Muscle of leg (tissue), 11 donors: ENCODE data around the gene AQP10. TPM values are rescaled to one million over a fixed set of nuclear protein-coding genes. Genes with fewer than 3 reads are reported as not detected.
"Not testable (repeated sequence)": the region's sequence is repeated elsewhere in the genome, so short reads cannot be mapped to it uniquely, and the experiment has no call there.

ENCODE experiments used
- DNase-seq: peaks from one replicate; pipeline ENCODE4 v3.0.0; 2013
- H3K27ac ChIP-seq: one replicate; pipeline ENCODE4 v1.5.1; 2013; ENCODE audit warnings: mild to moderate bottlenecking, low read length, control low read depth
- H3K27me3 ChIP-seq: one replicate; pipeline ENCODE4 v1.6.1; 2013; ENCODE audit warnings: low read length; ENCODE audit not compliant: control insufficient read depth, insufficient read depth
- H3K36me3 ChIP-seq: one replicate; pipeline ENCODE4 v1.6.1; 2013; ENCODE audit warnings: low read length; ENCODE audit not compliant: control insufficient read depth, insufficient read depth
- H3K4me1 ChIP-seq: one replicate; pipeline ENCODE4 v1.6.1; 2013; ENCODE audit warnings: low read length; ENCODE audit not compliant: control insufficient read depth, insufficient read depth
- H3K4me3 ChIP-seq: one replicate; pipeline ENCODE4 v1.5.1; 2013; ENCODE audit warnings: low read length, control low read depth
- H3K9me3 ChIP-seq: replicated peaks from 2 replicates; pipeline ENCODE4 v1.6.1; 2013; ENCODE audit warnings: low read depth, low read length; ENCODE audit not compliant: control insufficient read depth
- WGBS: methylation state at CpG from one replicate; pipeline ENCODE4 v1.1.5; 2013; ENCODE audit warnings: missing lambda C conversion rate; ENCODE audit not compliant: insufficient coverage; 5-methylcytosine and 5-hydroxymethylcytosine counted together
- polyA plus RNA-seq, 8 donors: library from polyadenylated mRNA; unstranded; fragments of 120-200 nt; gene quantifications; one replicate each; pipeline versions ENCODE4 v1.2.1 to v1.2.3, GENCODE V29; 2013; ENCODE audit warnings: inconsistent platforms in 1 of 8, low replicate concordance in 1 of 8; ENCODE audit not compliant: insufficient read length in 8 of 8, insufficient read depth in 1 of 8
- total RNA-seq: library from RNA; stranded (reverse); fragments of 120-200 nt; gene quantifications from one replicate; pipeline ENCODE4 v1.2.4, GENCODE V29; 2013

Gene AQP10
- total and polyA plus RNA-seq, 9 donors: 0.04 to 2.2 (median 0.13) TPM; not detected in 5

DNA sequence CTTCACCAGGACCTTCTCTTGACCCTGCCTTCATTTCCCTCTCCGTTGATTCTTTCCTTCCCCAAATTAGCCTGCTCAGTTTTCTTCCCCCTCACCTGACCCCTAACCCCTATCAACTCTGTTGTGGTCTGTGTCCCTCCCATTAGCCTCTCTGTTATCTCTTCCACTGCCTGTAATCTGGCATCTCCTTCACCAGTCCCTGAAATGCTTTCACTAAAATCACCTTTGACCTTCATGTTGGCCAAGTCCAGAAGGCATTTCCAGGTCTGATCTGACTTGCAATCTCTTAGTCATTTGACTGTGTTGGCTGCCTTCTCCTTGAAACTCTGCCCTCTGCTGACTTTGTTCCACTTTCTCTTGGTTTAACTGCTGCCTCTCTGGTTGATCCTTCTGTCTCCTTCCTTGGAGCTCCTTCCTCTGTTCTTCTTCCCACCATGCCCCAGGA, 32.6 kb downstream of the AQP10 start:
- H3K9me3 ChIP-seq: no peaks in the 10 kb centered on the region
- peaks cover 22% of the 10 kb centered on the region for H3K4me1 ChIP-seq
- 6% methylated on average over 1 of the region's 1 CpG for WGBS
- H3K4me3 ChIP-seq: no peak overlapping the region
- no peak overlapping the region for H3K27ac ChIP-seq
- H3K36me3 ChIP-seq: peaks cover 20% of the 10 kb centered on the region
- no peak for DNase-seq
- peaks cover 17% of the 10 kb centered on the region for H3K27me3 ChIP-seq

GRCh38 chr1:154353966-154354365, 33.1 kb downstream of the AQP10 start:
- DNase-seq: no peak
- Histone ChIP-seq H3K27ac (no peak overlapping the region), H3K9me3 (no peaks in the 10 kb centered on the region), H3K4me1 (peaks cover 22% of the 10 kb centered on the region), H3K36me3 (peaks cover 15% of the 10 kb centered on the region), H3K4me3 (no peak overlapping the region), H3K27me3 (peaks cover 17% of the 10 kb centered on the region)
- 88% methylated on average over 5 of the region's 5 CpGs for WGBS

- peaks cover 6% of the 10 kb centered on the region for H3K27me3 ChIP-seq
- no peaks in the 10 kb centered on the region for H3K36me3 ChIP-seq
- no peak overlapping the region for H3K4me3 ChIP-seq
- H3K9me3 ChIP-seq: no peaks in the 10 kb centered on the region
- no peak overlapping the region for H3K27ac ChIP-seq
- no peak for DNase-seq
- peaks cover 8% of the 10 kb centered on the region for H3K4me1 ChIP-seq
- 85% methylated on average over 8 of the region's 8 CpGs for WGBS
Measured at GRCh38 chr1:154358519-154358918, 37.6 kb downstream of the AQP10 start.

DNA sequence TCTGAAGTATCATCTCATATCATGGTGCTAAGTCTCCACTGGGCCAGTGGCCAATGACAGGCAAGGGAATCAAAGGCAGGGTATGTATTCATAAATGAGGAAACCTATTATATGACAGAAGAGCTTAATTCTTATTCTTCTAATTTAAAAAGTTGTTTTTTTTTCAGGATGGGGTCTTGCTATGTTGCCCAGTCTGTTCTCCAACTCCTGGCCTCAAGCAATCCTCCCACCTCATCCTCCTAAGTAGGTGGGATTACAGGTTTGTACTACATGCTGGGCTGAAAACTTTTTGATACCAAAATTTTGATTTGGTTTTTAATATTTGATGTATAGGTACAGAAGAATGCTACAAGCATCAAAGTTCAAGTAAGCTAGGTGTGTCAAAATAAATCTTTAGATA, 39.4 kb downstream of the AQP10 start:
- Histone ChIP-seq H3K27me3 (peaks cover 6% of the 10 kb centered on the region), H3K36me3 (no peaks in the 10 kb centered on the region), H3K9me3 (no peaks in the 10 kb centered on the region), H3K27ac (no peak overlapping the region), H3K4me1 (no peaks in the 10 kb centered on the region), H3K4me3 (no peak overlapping the region)
- DNase-seq: no peak

GRCh38 chr1:154360881-154361280, 40.0 kb downstream of the AQP10 start:
- H3K9me3 ChIP-seq, H3K36me3 ChIP-seq, H3K4me3 ChIP-seq, H3K4me1 ChIP-seq, H3K27me3 ChIP-seq, DNase-seq, H3K27ac ChIP-seq: not testable (repeated sequence)
- no CpG with 5 or more reads among the region's 5 CpGs for WGBS

GRCh38 chr1:154361357-154361756, 40.5 kb downstream of the AQP10 start:
- no peak for DNase-seq
- H3K27ac ChIP-seq: no peak overlapping the region
- H3K27me3 ChIP-seq: peaks cover under 1% of the 10 kb centered on the region
- no peak overlapping the region for H3K4me3 ChIP-seq
- WGBS: 65% methylated on average over 2 of the region's 3 CpGs
- H3K9me3 ChIP-seq: no peaks in the 10 kb centered on the region
- H3K36me3 ChIP-seq: no peaks in the 10 kb centered on the region
- H3K4me1 ChIP-seq: no peaks in the 10 kb centered on the region

DNA sequence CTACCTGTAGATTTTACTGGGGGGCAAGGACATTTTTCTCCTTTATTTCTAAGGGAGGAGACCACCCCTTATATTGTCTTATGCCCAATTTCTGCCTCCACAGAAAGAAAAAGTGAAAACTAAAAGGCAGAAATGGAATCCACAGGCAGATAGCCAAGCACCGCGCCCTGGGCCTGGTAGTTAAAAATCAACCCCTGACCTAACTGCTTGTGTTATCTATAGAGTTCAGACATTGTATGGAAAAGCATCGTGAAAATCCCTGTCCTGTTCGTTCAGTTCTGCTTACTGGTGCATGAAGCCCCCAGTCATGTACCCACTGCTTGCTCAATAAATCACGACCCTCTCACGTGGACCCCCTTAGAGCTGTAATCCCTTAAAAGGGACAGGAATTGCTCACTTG, 50.5 kb downstream of the AQP10 start:
- WGBS: 77% methylated on average over 4 of the region's 6 CpGs
- Histone ChIP-seq H3K4me3 (no peak overlapping the region), H3K4me1 (no peaks in the 10 kb centered on the region), H3K27me3 (peaks cover 2% of the 10 kb centered on the region), H3K9me3 (no peaks in the 10 kb centered on the region), H3K36me3 (no peaks in the 10 kb centered on the region), H3K27ac (no peak overlapping the region)
- DNase-seq: no peak

- not testable (repeated sequence) for H3K9me3 ChIP-seq, DNase-seq, H3K4me3 ChIP-seq, H3K36me3 ChIP-seq, H3K27me3 ChIP-seq, H3K27ac ChIP-seq, H3K4me1 ChIP-seq
- 87% methylated on average over 4 of the region's 7 CpGs for WGBS
Measured at GRCh38 chr1:154373777-154374357, 53.0 kb downstream of the AQP10 start.

Other genes with a start within 250 kb of the AQP10 start
- 0.04 TPM for gene NUP210L, start 166.0 kb upstream of the AQP10 start, total RNA-seq
- gene NUP210L, start 166.0 kb upstream of the AQP10 start, polyA plus RNA-seq: under 1 TPM in 4 of 8 donors, not detected in 4; 0.04 to 0.19 (median 0.11) TPM
- gene TPM3, start 129.0 kb upstream of the AQP10 start, total RNA-seq: 281 TPM
- gene TPM3, start 129.0 kb upstream of the AQP10 start, polyA plus RNA-seq: 1,000 to 10,000 TPM in 1 of 8 donors, 100 to 1,000 TPM in 7; 374 to 1,141 (median 473) TPM
- gene CFAP141, start 114.8 kb upstream of the AQP10 start, total RNA-seq: not detected
- under 1 TPM in 1 of 8 donors, not detected in 7; 0.33 TPM for gene CFAP141, start 114.8 kb upstream of the AQP10 start, polyA plus RNA-seq
- gene UBAP2L, start 100.1 kb upstream of the AQP10 start, total RNA-seq: 42.7 TPM
- gene UBAP2L, start 100.1 kb upstream of the AQP10 start, polyA plus RNA-seq: 100 to 1,000 TPM in 7 of 8 donors, 10 to 100 TPM in 1; 99.2 to 129 (median 107) TPM
- 88.2 TPM for gene HAX1, start 48.5 kb upstream of the AQP10 start, total RNA-seq
- 10 to 100 TPM; 57.1 to 79.1 (median 68.0) TPM for gene HAX1, start 48.5 kb upstream of the AQP10 start, polyA plus RNA-seq
- gene ATP8B2, start 4.4 kb downstream of the AQP10 start, total RNA-seq: 33.8 TPM
- gene ATP8B2, start 4.4 kb downstream of the AQP10 start, polyA plus RNA-seq: 10 to 100 TPM; 16.4 to 33.4 (median 24.2) TPM
- gene IL6R, start 84.2 kb downstream of the AQP10 start, total RNA-seq: 5.6 TPM
- 1 to 10 TPM; 2.7 to 7.6 (median 5.1) TPM for gene IL6R, start 84.2 kb downstream of the AQP10 start, polyA plus RNA-seq
- 0.98 TPM for gene TDRD10, start 181.1 kb downstream of the AQP10 start, total RNA-seq
- gene TDRD10, start 181.1 kb downstream of the AQP10 start, polyA plus RNA-seq: 1 to 10 TPM; 1.0 to 3.7 (median 1.7) TPM
- gene SHE, start 181.3 kb downstream of the AQP10 start, total RNA-seq: 8.2 TPM
- 10 to 100 TPM in 1 of 8 donors, 1 to 10 TPM in 7; 7.3 to 10.4 (median 8.5) TPM for gene SHE, start 181.3 kb downstream of the AQP10 start, polyA plus RNA-seq
- gene UBE2Q1, start 237.6 kb downstream of the AQP10 start, total RNA-seq: 21.8 TPM
- gene UBE2Q1, start 237.6 kb downstream of the AQP10 start, polyA plus RNA-seq: 10 to 100 TPM; 46.5 to 73.4 (median 68.2) TPM
- gene CHRNB2, start 246.7 kb downstream of the AQP10 start, total RNA-seq: 0.09 TPM
- 1 to 10 TPM in 1 of 8 donors, under 1 TPM in 7; 0.06 to 1.1 (median 0.22) TPM for gene CHRNB2, start 246.7 kb downstream of the AQP10 start, polyA plus RNA-seq